LNCAP (cell line): ENCODE measurements around the gene ERO1B.

Experiments used
- TF ChIP-seq, protein P1 (sequence below): fragments of 450-650 bp; IDR thresholded peaks from 2 replicates; pipeline ENCODE4 v1.5.1; 2017; ENCODE audit warnings: mild to moderate bottlenecking

ERO1B gene

DNA sequence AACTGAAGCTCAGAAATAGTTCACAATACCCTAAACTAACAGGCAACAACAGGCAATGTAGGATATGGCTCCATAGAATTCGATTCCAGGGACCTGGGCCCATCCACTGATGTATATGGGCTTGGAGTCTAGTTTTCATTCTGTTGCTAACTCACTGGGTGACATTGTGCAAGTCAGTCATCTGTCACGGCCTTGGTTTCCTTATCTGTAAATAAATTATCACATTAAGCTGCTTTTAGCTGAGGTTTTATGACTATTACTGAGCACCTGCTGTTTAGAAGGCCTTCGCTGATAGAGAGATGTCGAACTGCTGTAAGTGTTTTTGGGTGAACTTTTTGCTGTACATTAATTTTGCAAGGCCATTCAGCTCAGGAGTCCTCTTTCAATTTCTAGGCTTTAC is 22.9 kb upstream of the ERO1B start:
- TF ChIP-seq, protein P1, sequence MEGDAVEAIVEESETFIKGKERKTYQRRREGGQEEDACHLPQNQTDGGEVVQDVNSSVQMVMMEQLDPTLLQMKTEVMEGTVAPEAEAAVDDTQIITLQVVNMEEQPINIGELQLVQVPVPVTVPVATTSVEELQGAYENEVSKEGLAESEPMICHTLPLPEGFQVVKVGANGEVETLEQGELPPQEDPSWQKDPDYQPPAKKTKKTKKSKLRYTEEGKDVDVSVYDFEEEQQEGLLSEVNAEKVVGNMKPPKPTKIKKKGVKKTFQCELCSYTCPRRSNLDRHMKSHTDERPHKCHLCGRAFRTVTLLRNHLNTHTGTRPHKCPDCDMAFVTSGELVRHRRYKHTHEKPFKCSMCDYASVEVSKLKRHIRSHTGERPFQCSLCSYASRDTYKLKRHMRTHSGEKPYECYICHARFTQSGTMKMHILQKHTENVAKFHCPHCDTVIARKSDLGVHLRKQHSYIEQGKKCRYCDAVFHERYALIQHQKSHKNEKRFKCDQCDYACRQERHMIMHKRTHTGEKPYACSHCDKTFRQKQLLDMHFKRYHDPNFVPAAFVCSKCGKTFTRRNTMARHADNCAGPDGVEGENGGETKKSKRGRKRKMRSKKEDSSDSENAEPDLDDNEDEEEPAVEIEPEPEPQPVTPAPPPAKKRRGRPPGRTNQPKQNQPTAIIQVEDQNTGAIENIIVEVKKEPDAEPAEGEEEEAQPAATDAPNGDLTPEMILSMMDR: no peak

DNA sequence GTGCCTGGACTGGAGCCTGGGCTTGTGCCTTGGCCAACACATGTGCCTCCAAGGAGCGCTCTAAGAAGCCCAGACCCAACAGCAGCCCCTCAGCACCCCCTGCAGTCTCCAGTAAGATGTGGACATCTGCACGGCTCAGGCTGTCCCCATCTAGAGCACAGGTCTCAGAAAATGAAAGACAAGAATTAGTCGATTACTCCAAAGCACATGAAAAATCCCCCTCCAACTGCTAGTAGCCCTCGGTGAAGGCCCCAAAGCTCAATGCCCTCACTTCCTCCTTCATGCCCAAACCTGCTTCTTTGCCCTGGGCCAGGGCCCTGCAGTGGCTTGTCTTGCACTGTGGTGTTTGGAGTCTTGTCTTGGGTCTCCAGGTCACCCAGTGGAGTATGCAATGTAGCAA is 21.9 kb upstream of the ERO1B start:
- TF ChIP-seq, protein P1: no peak

DNA sequence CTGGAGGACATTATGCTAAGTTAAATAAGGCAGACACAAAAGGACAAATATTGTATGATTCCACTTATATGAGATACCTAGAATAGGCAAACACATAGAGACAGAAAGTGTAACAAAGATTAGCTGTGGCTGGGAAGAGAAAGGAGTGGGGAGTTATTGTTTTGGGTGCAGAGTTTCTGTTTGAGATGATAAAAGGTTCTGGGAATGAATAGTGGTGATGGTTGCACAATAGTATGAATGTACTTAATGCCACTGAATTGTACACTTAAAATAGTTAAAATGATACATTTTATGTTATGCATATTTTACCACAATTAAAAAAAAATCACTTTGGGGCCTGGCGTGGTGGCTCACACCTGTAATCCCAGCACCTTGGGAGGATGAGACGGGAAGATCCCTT is 21.2 kb upstream of the ERO1B start:
- TF ChIP-seq, protein P1: no peak

- TF ChIP-seq, protein P1: no peak
Observed at GRCh38 chr1:236301958-236302335, 20.2 kb upstream of the ERO1B start.

GRCh38 chr1:236301080-236301957 is 19.6 kb upstream of the ERO1B start:
- TF ChIP-seq, protein P1: no peak

DNA sequence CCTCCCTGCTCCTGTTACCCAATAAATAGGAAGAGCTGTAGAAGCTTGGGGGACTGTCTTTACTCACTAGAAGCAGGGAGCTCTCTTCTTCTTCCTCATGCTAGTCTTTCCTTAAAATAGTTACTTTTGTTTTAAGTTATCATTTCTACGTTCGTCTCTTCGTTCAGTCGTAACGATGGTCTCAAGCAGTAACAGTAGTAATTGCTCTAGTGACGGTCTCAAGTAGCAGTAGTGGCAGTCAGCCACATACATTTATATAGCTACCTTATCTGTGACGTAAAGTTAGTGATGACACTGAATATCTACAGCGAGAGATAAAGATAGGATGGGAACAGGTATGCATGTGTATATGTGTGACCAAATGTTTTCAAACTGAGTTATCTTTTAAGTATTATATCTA is 15.4 kb upstream of the ERO1B start:
- TF ChIP-seq, protein P1: no peak

DNA sequence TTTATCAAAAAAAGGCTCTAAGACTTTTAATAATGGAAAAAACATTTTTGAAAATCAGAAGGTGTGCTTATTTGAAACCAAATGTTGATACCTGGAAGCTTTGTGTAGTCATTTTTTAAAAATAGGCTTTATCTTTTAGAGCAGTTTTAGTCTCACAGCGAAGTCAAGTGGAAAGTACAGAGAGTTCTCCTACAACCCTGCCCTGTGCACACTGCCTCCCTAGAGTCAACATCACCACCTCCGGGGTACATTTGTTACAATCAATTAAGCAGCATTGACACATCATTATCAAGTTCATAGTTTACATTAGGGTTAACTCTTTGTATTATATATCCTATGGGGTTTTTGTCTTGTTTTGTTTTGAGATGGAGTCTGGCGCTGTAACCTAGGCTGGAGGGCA is 10.7 kb upstream of the ERO1B start:
- TF ChIP-seq, protein P1: no peak
